Measurements from ENCODE around the gene FNDC7. TPM values are rescaled to one million over a fixed set of nuclear protein-coding genes. Genes with fewer than 3 reads are reported as not detected.
"Not testable (repeated sequence)": the region's sequence is repeated elsewhere in the genome, so short reads cannot be mapped to it uniquely, and the experiment has no call there.

FNDC7 gene
- total RNA-seq, 1 donor from 2014 or later, result not detected

GRCh38 chr1:108686614-108687313, 25.9 kb upstream of the FNDC7 start:
- intact Hi-C loops (cut with micrococcal nuclease), result no loop called here
- H3K4me3 Mint-ChIP-seq, result no peak overlapping the region
- H3K36me3 Mint-ChIP-seq (ENCODE audit: low read depth), result peaks cover 5% of the 10 kb centered on the region
- H3K27me3 Mint-ChIP-seq, result peaks cover 22% of the 10 kb centered on the region
- H3K4me1 Mint-ChIP-seq, result peaks cover 15% of the 10 kb centered on the region
- H3K27ac Mint-ChIP-seq, result no peak overlapping the region
- no peak for DNase-seq
- H3K9me3 Mint-ChIP-seq, result no peaks in the 10 kb centered on the region

DNA sequence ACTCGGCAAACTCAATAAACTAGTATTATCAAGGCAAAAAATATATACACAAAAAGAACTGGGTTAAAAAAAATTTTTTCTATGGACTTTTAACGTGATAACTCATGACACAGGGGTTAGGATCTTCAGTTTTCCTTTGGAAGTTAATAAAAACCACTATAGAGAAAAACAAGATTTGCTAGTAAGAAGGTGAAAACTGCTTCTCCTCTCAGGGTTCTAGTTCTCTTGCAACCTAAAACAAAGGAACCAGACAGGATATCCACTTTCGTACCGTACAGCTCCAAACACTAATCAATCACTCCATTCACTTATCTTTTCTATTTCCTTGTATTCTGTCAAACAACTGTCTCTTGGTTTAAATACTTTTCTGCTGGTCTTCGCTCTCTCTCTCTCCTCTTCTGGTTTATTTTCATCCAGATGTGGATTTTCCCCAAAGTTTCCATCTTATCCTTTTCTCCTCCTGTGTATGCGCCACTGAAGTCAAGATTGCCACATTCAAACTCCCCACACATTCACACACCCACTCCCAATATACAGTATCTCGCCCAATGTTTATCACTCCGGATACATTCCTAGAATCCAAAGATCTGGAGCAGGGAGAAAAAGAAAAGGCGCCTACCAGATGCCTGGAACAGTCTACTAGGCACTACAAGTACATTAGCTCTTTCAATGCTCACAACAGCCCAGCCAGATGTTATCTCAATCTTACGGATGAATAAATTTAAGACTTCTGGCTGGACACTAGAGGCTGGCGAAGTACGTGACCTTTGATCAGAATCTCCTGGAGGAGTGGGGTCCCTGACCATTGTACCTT, 21.4 kb upstream of the FNDC7 start:
- intact Hi-C loops (cut with micrococcal nuclease), result loop anchor here (10.0 kb wide), 2 partner anchors 273 to 423 kb away; partner anchors contain the start of genes CLCC1 and ELAPOR1
- Mint-ChIP-seq H3K9me3 (no peaks in the 10 kb centered on the region), H3K27me3 (peaks cover 14% of the 10 kb centered on the region), H3K36me3 (ENCODE audit: low read depth) (peaks cover 38% of the 10 kb centered on the region), H3K27ac (peak overlapping the region; percentile 100), H3K4me1 (peaks cover 26% of the 10 kb centered on the region), H3K4me3 (peak overlapping the region; percentile 99)
- DNase-seq, result no peak

GRCh38 chr1:108691942-108692723, 20.6 kb upstream of the FNDC7 start, which contains the start of gene PRPF38B:
Gene PRPF38B (plus strand): TSS chr1:108692310. CDS start chr1:108692592, 282 bp downstream.
- Mint-ChIP-seq H3K9me3 (no peaks in the 10 kb centered on the region), H3K36me3 (ENCODE audit: low read depth) (peaks cover 46% of the 10 kb centered on the region), H3K27ac (peak within 1 kb of the TSS; percentile 100), H3K27me3 (peaks cover 14% of the 10 kb centered on the region), H3K4me1 (peaks cover 26% of the 10 kb centered on the region), H3K4me3 (peak within 1 kb of the TSS; percentile 99)
- peak; percentile 98 for DNase-seq
- intact Hi-C loops (cut with micrococcal nuclease), result loop anchor here (1.0 to 10.0 kb wide), 8 partner anchors 12 to 423 kb away; partner anchors contain the start of genes CLCC1, EEIG2, ELAPOR1 and GPSM2

- DNase-seq, result peak; percentile 94
- intact Hi-C loops (cut with micrococcal nuclease), result loop anchor here (1.0 to 10.0 kb wide), 8 partner anchors 11 to 422 kb away; partner anchors contain the start of genes CLCC1, EEIG2, ELAPOR1 and GPSM2
- H3K4me1 Mint-ChIP-seq, result peaks cover 30% of the 10 kb centered on the region
- peaks cover 53% of the 10 kb centered on the region for H3K36me3 Mint-ChIP-seq (ENCODE audit: low read depth)
- peaks cover 10% of the 10 kb centered on the region for H3K27me3 Mint-ChIP-seq
- peak overlapping the region; percentile 100 for H3K27ac Mint-ChIP-seq
- peak overlapping the region; percentile 99 for H3K4me3 Mint-ChIP-seq
- no peaks in the 10 kb centered on the region for H3K9me3 Mint-ChIP-seq
Observed at GRCh38 chr1:108692724-108693655, 19.7 kb upstream of the FNDC7 start.

DNA sequence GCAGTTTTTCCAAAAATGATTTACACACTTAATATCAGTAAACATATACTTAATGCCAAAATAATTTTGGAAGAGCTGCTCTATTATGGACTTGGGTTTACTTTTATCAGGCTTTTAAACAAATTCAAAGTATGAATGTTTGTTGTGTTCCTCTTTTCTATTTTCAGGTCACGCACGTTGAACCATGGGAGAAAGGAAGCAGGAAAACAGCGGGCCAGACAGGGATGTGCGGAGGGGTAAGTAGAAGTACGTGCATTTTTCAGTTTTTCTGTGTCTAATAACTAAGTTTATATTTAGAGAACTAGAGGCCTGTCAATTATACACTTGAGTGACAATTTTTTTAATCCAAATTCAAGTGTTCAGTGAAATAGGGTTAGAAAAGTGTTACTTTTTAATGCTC, 17.2 kb upstream of the FNDC7 start:
- Mint-ChIP-seq H3K4me1 (peaks cover 44% of the 10 kb centered on the region), H3K27me3 (no peaks in the 10 kb centered on the region), H3K9me3 (no peaks in the 10 kb centered on the region), H3K27ac (peak overlapping the region; percentile 60), H3K4me3 (peak overlapping the region; percentile 79), H3K36me3 (ENCODE audit: low read depth) (peaks cover 78% of the 10 kb centered on the region)
- no peak for DNase-seq
- intact Hi-C loops (cut with micrococcal nuclease), result loop anchor here (10.0 kb wide), 2 partner anchors 269 to 419 kb away; partner anchors contain the start of genes CLCC1 and ELAPOR1

DNA sequence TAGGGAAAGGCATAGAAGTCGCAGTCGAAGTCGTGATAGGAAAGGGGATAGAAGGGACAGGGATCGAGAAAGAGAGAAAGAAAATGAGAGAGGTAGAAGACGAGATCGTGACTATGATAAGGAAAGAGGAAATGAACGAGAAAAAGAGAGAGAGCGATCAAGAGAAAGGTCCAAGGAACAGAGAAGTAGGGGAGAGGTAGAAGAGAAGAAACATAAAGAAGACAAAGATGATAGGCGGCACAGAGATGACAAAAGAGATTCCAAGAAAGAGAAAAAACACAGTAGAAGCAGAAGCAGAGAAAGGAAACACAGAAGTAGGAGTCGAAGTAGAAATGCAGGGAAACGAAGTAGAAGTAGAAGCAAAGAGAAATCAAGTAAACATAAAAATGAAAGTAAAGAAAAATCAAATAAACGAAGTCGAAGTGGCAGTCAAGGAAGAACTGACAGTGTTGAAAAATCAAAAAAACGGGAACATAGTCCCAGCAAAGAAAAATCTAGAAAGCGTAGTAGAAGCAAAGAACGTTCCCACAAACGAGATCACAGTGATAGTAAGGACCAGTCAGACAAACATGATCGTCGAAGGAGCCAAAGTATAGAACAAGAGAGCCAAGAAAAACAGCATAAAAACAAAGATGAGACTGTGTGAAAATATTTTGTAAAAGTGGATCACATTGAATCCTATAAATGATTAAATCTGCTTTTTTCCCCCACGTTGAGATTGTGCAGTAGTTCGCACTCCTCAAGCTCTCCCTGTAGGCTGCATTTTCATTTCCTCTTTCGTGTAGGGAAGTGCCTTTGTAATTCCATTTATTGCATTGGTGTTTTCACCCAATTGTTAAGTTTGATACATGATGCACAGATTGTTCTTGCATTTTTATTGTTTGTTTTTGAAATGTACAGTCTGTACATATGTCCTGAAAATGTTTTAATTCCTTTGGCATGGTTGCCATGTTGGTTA, 13.1 kb upstream of the FNDC7 start:
- Mint-ChIP-seq H3K9me3 (no peaks in the 10 kb centered on the region), H3K36me3 (ENCODE audit: low read depth) (peaks cover 68% of the 10 kb centered on the region), H3K27ac (peak overlapping the region; percentile 79), H3K4me1 (peaks cover 34% of the 10 kb centered on the region), H3K4me3 (peak overlapping the region; percentile 78), H3K27me3 (no peaks in the 10 kb centered on the region)
- DNase-seq, result peak; percentile 54
- intact Hi-C loops (cut with micrococcal nuclease), result loop anchor here (10.0 kb wide), 2 partner anchors 265 to 415 kb away; partner anchors contain the start of genes CLCC1 and ELAPOR1

- no peaks in the 10 kb centered on the region for H3K27me3 Mint-ChIP-seq
- H3K4me1 Mint-ChIP-seq, result peaks cover 34% of the 10 kb centered on the region
- peak; percentile 48 for DNase-seq
- no peak overlapping the region for H3K4me3 Mint-ChIP-seq
- peaks cover 55% of the 10 kb centered on the region for H3K36me3 Mint-ChIP-seq (ENCODE audit: low read depth)
- no peaks in the 10 kb centered on the region for H3K9me3 Mint-ChIP-seq
- H3K27ac Mint-ChIP-seq, result no peak overlapping the region
- intact Hi-C loops (cut with micrococcal nuclease), result no loop called here
Observed at GRCh38 chr1:108701176-108701849, 11.4 kb upstream of the FNDC7 start.

DNA sequence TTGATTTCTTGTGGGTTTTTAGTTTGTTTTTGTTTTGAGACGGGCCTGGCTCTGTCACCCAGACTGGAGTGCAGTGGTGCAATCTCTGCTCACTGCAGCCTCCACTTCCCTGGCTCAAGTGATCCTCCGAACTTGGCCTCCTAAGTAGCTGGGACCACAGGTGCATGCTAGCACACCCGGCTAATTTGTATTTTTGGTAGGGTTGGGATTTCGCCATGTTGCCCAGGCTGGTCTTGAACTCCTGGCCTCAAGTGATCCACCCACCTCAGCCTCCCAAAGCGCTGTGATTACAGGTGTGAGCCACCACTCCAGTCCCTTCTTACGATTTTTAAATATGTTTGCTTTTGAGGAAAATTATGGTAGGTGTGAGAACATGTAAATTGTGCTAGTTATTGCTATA, 10.6 kb upstream of the FNDC7 start:
- H3K9me3 Mint-ChIP-seq; H3K27me3 Mint-ChIP-seq; H3K4me3 Mint-ChIP-seq; H3K27ac Mint-ChIP-seq; intact Hi-C loops (cut with micrococcal nuclease): not testable (repeated sequence)
- Mint-ChIP-seq H3K4me1 (peaks cover 34% of the 10 kb centered on the region), H3K36me3 (ENCODE audit: low read depth) (peaks cover 47% of the 10 kb centered on the region)
- peak; percentile 54 for DNase-seq

DNA sequence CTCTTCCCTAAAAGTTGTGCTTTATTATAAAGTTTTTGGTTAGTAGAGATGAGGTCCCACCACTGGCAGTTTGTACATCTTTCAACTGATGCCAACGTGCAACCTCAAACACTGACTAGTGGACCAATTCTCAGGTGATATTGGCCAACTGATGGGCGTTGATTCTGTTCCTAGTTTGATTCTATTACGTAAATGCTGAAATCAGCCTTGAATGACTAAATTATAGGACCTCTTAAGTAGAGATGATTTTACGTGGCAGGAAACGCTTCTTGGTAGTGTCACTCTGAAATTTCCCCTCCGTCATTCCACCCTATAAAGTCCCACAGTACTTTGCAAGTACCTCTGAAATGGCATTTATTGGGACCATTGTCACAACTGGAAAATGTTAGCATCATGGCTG, 8.8 kb upstream of the FNDC7 start:
- intact Hi-C loops (cut with micrococcal nuclease), result loop anchor here (1.0 to 2.0 kb wide), 3 partner anchors 12 to 57 kb away; partner anchors contain the start of genes PRPF38B and STXBP3
- H3K9me3 Mint-ChIP-seq, result no peaks in the 10 kb centered on the region

DNA sequence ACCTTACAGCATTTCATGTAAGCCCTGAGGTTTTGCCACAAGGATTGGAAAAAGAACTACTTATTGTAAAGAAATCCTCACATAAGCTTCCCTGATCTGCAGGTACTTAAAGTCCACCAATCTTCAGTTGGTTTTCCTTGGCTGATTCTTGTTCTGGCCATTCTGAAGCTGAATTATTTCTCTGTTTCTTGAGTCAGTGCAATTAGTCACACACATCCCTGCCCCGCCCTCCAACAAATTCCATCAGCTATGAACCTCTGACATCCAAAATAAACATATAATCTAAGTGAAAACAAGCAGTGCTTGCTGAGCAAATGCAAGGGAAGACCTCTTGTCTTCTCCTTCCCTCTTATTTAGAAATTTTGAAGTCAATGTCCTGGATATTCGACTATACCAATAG, 8.2 kb upstream of the FNDC7 start:
- DNase-seq, result peak; percentile 54
- peaks cover 27% of the 10 kb centered on the region for H3K4me1 Mint-ChIP-seq
- intact Hi-C loops (cut with micrococcal nuclease), result loop anchor here (1.0 to 2.0 kb wide), 3 partner anchors 12 to 58 kb away; partner anchors contain the start of genes PRPF38B and STXBP3

More for the DNA sequence above, 8.8 kb upstream of the FNDC7 start:
- peaks cover 29% of the 10 kb centered on the region for H3K4me1 Mint-ChIP-seq
- peak overlapping the region; percentile 62 for H3K4me3 Mint-ChIP-seq
- H3K27me3 Mint-ChIP-seq, result no peaks in the 10 kb centered on the region
- peaks cover 30% of the 10 kb centered on the region for H3K36me3 Mint-ChIP-seq (ENCODE audit: low read depth)
- DNase-seq, result peak; percentile 71
- H3K27ac Mint-ChIP-seq, result peak overlapping the region; percentile 87

GRCh38 chr1:108706643-108707042, 6.1 kb upstream of the FNDC7 start:
- Mint-ChIP-seq H3K9me3 (no peaks in the 10 kb centered on the region), H3K4me3 (no peak overlapping the region), H3K27ac (no peak overlapping the region), H3K4me1 (peaks cover 24% of the 10 kb centered on the region), H3K36me3 (ENCODE audit: low read depth) (peaks cover 8% of the 10 kb centered on the region), H3K27me3 (peaks cover 1% of the 10 kb centered on the region)
- intact Hi-C loops (cut with micrococcal nuclease), result loop anchor here (5.0 kb wide), 1 partner anchor 194 kb away; no protein-coding TSS in a partner anchor
- no peak for DNase-seq

More for the DNA sequence above, 8.2 kb upstream of the FNDC7 start:
- H3K4me3 Mint-ChIP-seq, result no peak overlapping the region
- H3K27ac Mint-ChIP-seq, result peak overlapping the region; percentile 77
- H3K27me3 Mint-ChIP-seq, result no peaks in the 10 kb centered on the region
- H3K9me3 Mint-ChIP-seq, result no peaks in the 10 kb centered on the region
- H3K36me3 Mint-ChIP-seq (ENCODE audit: low read depth), result peaks cover 24% of the 10 kb centered on the region
